NCI-H128 (cell line): Measurements from ENCODE around the gene TRAF2.

Source experiments
- DNase-seq: peaks from one replicate; lab custom pipeline; 2025; ENCODE audit not compliant: unreplicated experiment; lab: John Stamatoyannopoulos, UW

The TRAF2 gene

GRCh38 chr9:136847088-136847825 lies 39.1 kb upstream of the TRAF2 start:
- DNase-seq, result no peak

GRCh38 chr9:136847826-136848392 lies 38.4 kb upstream of the TRAF2 start:
- DNase-seq, result peak; percentile 73

- DNase-seq, result no peak
Measured at GRCh38 chr9:136848393-136849037, 37.8 kb upstream of the TRAF2 start.

GRCh38 chr9:136849038-136849959 lies 37.0 kb upstream of the TRAF2 start, which contains the start of gene PHPT1:
Gene PHPT1 (plus strand): TSS chr9:136849409. CDS start chr9:136849431, 22 bp downstream.
- DNase-seq, result peak; percentile 99

- DNase-seq, result no peak
Measured at GRCh38 chr9:136849960-136850865, 36.1 kb upstream of the TRAF2 start.

GRCh38 chr9:136850866-136851775 lies 35.2 kb upstream of the TRAF2 start:
- no peak for DNase-seq

- no peak for DNase-seq
Measured at GRCh38 chr9:136851941-136852663, 34.2 kb upstream of the TRAF2 start, which contains the start of gene MAMDC4. Gene MAMDC4 (plus strand): TSS chr9:136852346. CDS start chr9:136852417, 71 bp downstream.

GRCh38 chr9:136852664-136853595 lies 33.4 kb upstream of the TRAF2 start:
- no peak for DNase-seq

GRCh38 chr9:136853596-136854112 lies 32.7 kb upstream of the TRAF2 start:
- DNase-seq, result no peak

GRCh38 chr9:136854113-136854841 lies 32.0 kb upstream of the TRAF2 start:
- DNase-seq, result no peak

- DNase-seq, result no peak
Measured at GRCh38 chr9:136854842-136855460, 31.4 kb upstream of the TRAF2 start.

GRCh38 chr9:136855461-136856078 lies 30.7 kb upstream of the TRAF2 start:
- DNase-seq, result no peak

- no peak for DNase-seq
Measured at GRCh38 chr9:136856079-136856476, 30.2 kb upstream of the TRAF2 start.

GRCh38 chr9:136856541-136857141 lies 29.7 kb upstream of the TRAF2 start:
- DNase-seq, result no peak

GRCh38 chr9:136857166-136857565 lies 29.1 kb upstream of the TRAF2 start:
- DNase-seq, result no peak
